GDM1 (cell line): Measurements from ENCODE around the gene UBAP2.

ENCODE experiments used
- DNase-seq: peaks from one replicate; lab custom pipeline; 2025; lab: John Stamatoyannopoulos, UW

UBAP2 gene

GRCh38 chr9:33878691-33879366, 169.9 kb downstream of the UBAP2 start:
- DNase-seq, result no peak

- no peak for DNase-seq
These were observed 170.8 kb downstream of the UBAP2 start for GRCh38 chr9:33877727-33878489.
